ENCODE measurements around the gene PDE6D. TPM values are rescaled to one million over a fixed set of nuclear protein-coding genes. Genes with fewer than 3 reads are reported as not detected.
A peak's percentile ranks its signal among the peaks of the same experiment; 100 is the strongest.
"Not testable (repeated sequence)": the region's sequence is repeated elsewhere in the genome, so short reads cannot be mapped to it uniquely, and the experiment has no call there.

Gene PDE6D
- total RNA-seq, 1 donor from 2014 or later: 34.6 TPM

DNA sequence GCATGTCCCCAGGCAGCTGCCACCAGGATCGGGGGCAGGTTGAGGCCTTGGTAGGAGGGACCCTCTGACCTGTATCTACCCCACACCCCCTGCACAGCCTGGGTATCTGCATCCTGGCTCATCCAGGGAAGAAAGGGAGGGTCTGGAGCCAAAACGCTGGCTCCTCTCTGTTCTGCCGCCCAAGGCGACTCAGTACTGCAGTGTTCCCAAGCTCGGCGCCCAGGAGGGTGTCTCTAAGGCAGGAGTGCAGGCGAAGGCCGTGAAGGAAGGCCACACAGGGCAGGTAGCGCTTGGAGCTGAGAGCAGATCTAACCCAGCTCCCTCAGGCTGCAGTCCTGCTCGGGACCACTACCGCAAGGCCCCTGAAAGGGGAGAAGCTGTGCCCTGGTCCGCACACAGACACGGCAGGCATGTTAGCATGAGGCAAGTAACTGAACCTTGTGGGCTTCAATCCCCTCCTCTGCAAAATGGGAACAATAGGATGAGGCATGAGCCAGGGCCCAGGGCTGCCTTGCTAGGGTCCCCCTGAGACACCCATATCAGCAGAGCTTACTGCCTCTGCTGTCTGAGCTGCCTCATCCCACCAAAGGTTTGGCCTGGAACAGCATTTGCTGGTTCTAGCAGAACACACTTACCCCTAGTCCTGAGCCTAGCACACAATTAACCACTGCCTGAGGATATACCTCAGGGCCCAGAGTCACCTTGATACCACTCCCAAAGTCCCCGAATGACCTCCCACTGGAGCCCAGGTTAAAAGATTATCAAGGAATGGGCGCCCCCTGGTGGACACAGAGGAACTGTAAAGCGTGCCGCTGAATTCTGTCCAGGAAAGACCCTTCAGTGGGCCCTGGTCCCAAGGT, 66.2 kb downstream of the PDE6D start:
- peak; percentile 82 for TF ChIP-seq CTCF (IDR thresholded peaks at IDR 0.05; ENCODE audit: insufficient read depth, low read length, poor library complexity, severe bottlenecking)
- no peak overlapping the region for H3K4me3 ChIP-seq (ENCODE audit: low read depth, low read length)
- H3K36me3 ChIP-seq (ENCODE audit: control insufficient read depth, insufficient read depth, low read length): peaks cover 4% of the 10 kb centered on the region
- no peaks in the 10 kb centered on the region for H3K27me3 ChIP-seq (ENCODE audit: control insufficient read depth, insufficient read depth, low read length)
- DNase-seq (ENCODE audit: low read depth): no peak

DNA sequence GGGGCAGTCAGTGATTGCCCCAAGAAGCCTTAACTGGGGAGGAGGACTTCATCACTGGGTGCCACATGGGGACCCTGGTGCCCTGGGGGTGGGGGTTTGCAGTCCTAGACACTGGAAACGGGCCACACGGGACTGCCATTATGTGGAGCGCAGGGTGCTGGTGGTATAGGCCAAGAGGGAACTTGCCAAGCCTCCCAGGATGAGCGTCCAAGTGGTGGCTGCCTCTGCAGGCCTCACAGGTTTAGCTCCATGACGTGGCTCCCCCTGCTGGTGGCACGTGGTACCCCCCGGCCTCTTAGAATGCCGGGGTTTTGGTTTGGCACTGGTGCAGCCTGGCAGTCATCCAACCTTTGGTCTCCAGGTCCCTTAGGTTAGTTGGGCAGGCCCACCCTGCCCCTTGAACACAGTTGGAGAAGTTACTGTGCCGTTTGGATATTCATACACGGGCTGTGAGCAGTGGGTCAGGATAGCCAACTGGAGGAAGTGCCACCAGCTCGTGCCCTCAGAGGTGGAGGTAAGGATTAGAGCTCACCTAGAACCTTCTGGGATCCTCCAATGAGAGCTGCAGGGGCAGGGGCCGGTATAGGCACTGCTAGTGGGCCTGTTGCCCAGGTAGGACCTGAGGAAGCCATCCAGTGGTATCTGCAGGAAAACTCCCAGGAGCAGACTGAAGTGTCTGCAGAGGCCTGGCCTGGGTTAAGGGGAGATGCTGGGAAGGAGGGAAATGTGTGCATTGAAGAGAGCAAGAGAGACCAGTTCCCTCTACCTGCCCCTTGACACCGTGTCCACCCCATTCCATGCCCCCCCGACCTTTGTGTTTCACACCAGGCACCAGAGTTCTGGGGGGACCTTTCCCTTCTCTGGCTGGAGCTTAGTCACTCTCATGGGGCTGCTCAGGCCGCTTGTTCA, 67.1 kb downstream of the PDE6D start:
- no peak for DNase-seq (ENCODE audit: low read depth)
- no peak overlapping the region for H3K4me3 ChIP-seq (ENCODE audit: low read depth, low read length)
- H3K27me3 ChIP-seq (ENCODE audit: control insufficient read depth, insufficient read depth, low read length): no peaks in the 10 kb centered on the region
- peaks cover 4% of the 10 kb centered on the region for H3K36me3 ChIP-seq (ENCODE audit: control insufficient read depth, insufficient read depth, low read length)
- peak; percentile 90 for TF ChIP-seq CTCF (IDR thresholded peaks at IDR 0.05; ENCODE audit: insufficient read depth, low read length, poor library complexity, severe bottlenecking)

- not testable (repeated sequence) for H3K27me3 ChIP-seq (ENCODE audit: control insufficient read depth, insufficient read depth, low read length); H3K36me3 ChIP-seq (ENCODE audit: control insufficient read depth, insufficient read depth, low read length); DNase-seq (ENCODE audit: low read depth); H3K4me3 ChIP-seq (ENCODE audit: low read depth, low read length)
These were observed 67.7 kb downstream of the PDE6D start for GRCh38 chr2:231713406-231713729.

GRCh38 chr2:231712451-231713021, 68.5 kb downstream of the PDE6D start:
- H3K36me3 ChIP-seq (ENCODE audit: control insufficient read depth, insufficient read depth, low read length); H3K4me3 ChIP-seq (ENCODE audit: low read depth, low read length); H3K27me3 ChIP-seq (ENCODE audit: control insufficient read depth, insufficient read depth, low read length); DNase-seq (ENCODE audit: low read depth): not testable (repeated sequence)

GRCh38 chr2:231711677-231712450, 69.2 kb downstream of the PDE6D start:
- H3K36me3 ChIP-seq (ENCODE audit: control insufficient read depth, insufficient read depth, low read length): peaks cover 4% of the 10 kb centered on the region
- no peak for TF ChIP-seq CTCF (IDR thresholded peaks at IDR 0.05; ENCODE audit: insufficient read depth, low read length, poor library complexity, severe bottlenecking)
- H3K4me3 ChIP-seq (ENCODE audit: low read depth, low read length): peak overlapping the region; percentile 96
- no peak for DNase-seq (ENCODE audit: low read depth)
- H3K27me3 ChIP-seq (ENCODE audit: control insufficient read depth, insufficient read depth, low read length): no peaks in the 10 kb centered on the region

GRCh38 chr2:231710799-231711676, 70.0 kb downstream of the PDE6D start:
- peaks cover 4% of the 10 kb centered on the region for H3K36me3 ChIP-seq (ENCODE audit: control insufficient read depth, insufficient read depth, low read length)
- no peak for DNase-seq (ENCODE audit: low read depth)
- H3K4me3 ChIP-seq (ENCODE audit: low read depth, low read length): peak overlapping the region; percentile 96
- H3K27me3 ChIP-seq (ENCODE audit: control insufficient read depth, insufficient read depth, low read length): no peaks in the 10 kb centered on the region
- TF ChIP-seq CTCF (IDR thresholded peaks at IDR 0.05; ENCODE audit: insufficient read depth, low read length, poor library complexity, severe bottlenecking): peak; percentile 29

Data from kidney epithelial cell (primary cell).